OCI-LY7 (cell line): Measurements from ENCODE around the gene GABARAPL1. TPM values are rescaled to one million over a fixed set of nuclear protein-coding genes. Genes with fewer than 3 reads are reported as not detected.
A peak's percentile ranks its signal among the peaks of the same experiment; 100 is the strongest.

Experiments
- BruUV-seq: library from RNA; stranded (reverse); fragments of 400-500 nt; replicated peaks from 2 replicates; lab custom pipeline; 2021; lab: Mats Ljungman, UMichigan
- CTCF ChIA-PET: fragments of 300-600 bp; sonication (Branson Sonifier 250); formaldehyde crosslinking; loops from one replicate; lab custom pipeline; 2022; ENCODE audit warnings: antibody characterized with exemption; ENCODE audit not compliant: unreplicated experiment; lab: Charles Lee
- POLR2A ChIA-PET: fragments of 300-600 bp; sonication (Branson Sonifier 250); formaldehyde crosslinking; loops from one replicate; lab custom pipeline; 2022; ENCODE audit warnings: antibody characterized with exemption; lab: Charles Lee
- DNase-seq: peaks from one replicate; pipeline ENCODE4 v3.0.0-alpha.2; 2015; ENCODE audit warnings: low spot score
- H2AFZ ChIP-seq: fragments of 200-600 bp; sonication (generic), shearing (Covaris generic); 2 replicates; pipeline ENCODE4 v1.6.1; 2014; ENCODE audit warnings: mild to moderate bottlenecking, antibody characterized with exemption, low read length, moderate library complexity
- H3K27ac ChIP-seq: fragments of 200-600 bp; sonication (generic); 2 replicates; pipeline ENCODE4 v1.5.1; 2014; ENCODE audit warnings: mixed run types, low read depth, mild to moderate bottlenecking, moderate library complexity, low read length, inconsistent platforms; ENCODE audit not compliant: poor library complexity, severe bottlenecking
- H3K36me3 ChIP-seq: fragments of 200-600 bp; sonication (generic); 2 replicates; pipeline ENCODE4 v1.6.1; 2014; ENCODE audit warnings: mild to moderate bottlenecking, antibody characterized with exemption, low read length, moderate library complexity, mixed read lengths; ENCODE audit not compliant: insufficient read depth
- H3K4me1 ChIP-seq: fragments of 200-600 bp; sonication (generic); 2 replicates; pipeline ENCODE4 v1.5.1; 2014; ENCODE audit warnings: mild to moderate bottlenecking, low read length; ENCODE audit not compliant: insufficient read depth, poor library complexity, severe bottlenecking
- H3K4me2 ChIP-seq: fragments of 200-600 bp; sonication (generic); 2 replicates; pipeline ENCODE4 v1.6.1; 2014; ENCODE audit warnings: mild to moderate bottlenecking, low read length
- H3K4me3 ChIP-seq: fragments of 200-600 bp; sonication (generic); 2 replicates; pipeline ENCODE4 v1.5.1; 2014; ENCODE audit warnings: mild to moderate bottlenecking, low read depth, low read length; ENCODE audit not compliant: poor library complexity, severe bottlenecking
- H3K79me2 ChIP-seq: fragments of 200-600 bp; sonication (generic); 2 replicates; pipeline ENCODE4 v1.6.1; 2016; ENCODE audit warnings: low read depth, mild to moderate bottlenecking, low read length, moderate library complexity, mixed read lengths; ENCODE audit not compliant: insufficient read depth
- H3K9me2 ChIP-seq: fragments of 200-600 bp; sonication (generic); 2 replicates; pipeline ENCODE4 v1.6.1; 2016; ENCODE audit warnings: mild to moderate bottlenecking, low read length, mixed read lengths; ENCODE audit not compliant: insufficient read depth
- H3K9me3 ChIP-seq: fragments of 200-600 bp; sonication (generic); 2 replicates; pipeline ENCODE4 v1.6.1; 2014; ENCODE audit warnings: mild to moderate bottlenecking, mixed run types, low read length, mixed read lengths
- H4K20me1 ChIP-seq: fragments of 200-600 bp; sonication (generic); 2 replicates; pipeline ENCODE4 v1.6.1; 2014; ENCODE audit warnings: mild to moderate bottlenecking, antibody characterized with exemption, low read length, moderate library complexity, mixed read lengths; ENCODE audit not compliant: insufficient read depth
- EZH2phosphoT487 ChIP-seq: fragments of 200-600 bp; sonication (generic); IDR thresholded peaks from 2 replicates; pipeline ENCODE4 v1.6.1; 2018; ENCODE audit warnings: low read depth, borderline replicate concordance, mild to moderate bottlenecking, mixed run types, antibody characterized with exemption, low read length, moderate library complexity, mixed read lengths
- intact Hi-C: fragments of 100-400 bp; cut with micrococcal nuclease; formaldehyde crosslinking; loops from one replicate; pipeline ENCODE4 v1.10.0; 2022; ENCODE audit not compliant: unreplicated experiment
- total RNA-seq, 2 experiments: library from RNA; depleted of rRNA in 1 of 2; stranded (reverse); fragments of >200 nt in 1 of 2; shearing (Covaris generic) in 1 of 2; gene quantifications; 2 replicates each; pipeline ENCODE4 v1.2.3, GENCODE V29; 2014 to 2022
- TF ChIP-seq, protein P1 (sequence below): fragments of 200-600 bp; sonication (generic); conservative IDR thresholded peaks from 2 replicates; pipeline ENCODE4 v1.5.1; 2014; ENCODE audit warnings: mild to moderate bottlenecking, antibody characterized with exemption, low read length, moderate library complexity, mixed read lengths

GABARAPL1 gene
- total RNA-seq, 2 experiments from 2014 or later: 34.2 to 52.4 TPM

DNA sequence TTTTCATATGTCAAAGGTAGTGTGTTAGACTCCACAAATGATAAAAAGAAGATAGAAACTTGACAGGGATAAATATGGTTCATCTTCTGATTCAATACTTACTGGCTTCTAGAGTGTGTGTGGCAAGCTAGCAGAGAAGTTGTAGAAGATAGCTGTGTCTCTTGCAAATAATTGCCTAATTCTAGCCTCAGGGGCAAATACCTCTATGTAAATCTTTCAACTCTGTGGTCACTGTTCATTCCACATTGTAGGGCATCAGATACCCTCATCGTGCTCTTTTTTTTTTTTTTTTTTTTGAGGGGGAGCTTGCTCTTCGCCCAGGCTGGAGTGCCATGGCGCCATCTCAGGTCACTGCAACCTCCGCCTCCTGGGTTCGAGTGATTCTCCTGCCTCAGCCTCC, 42.5 kb upstream of the GABARAPL1 start:
- Histone ChIP-seq H3K9me3 (peaks cover 4% of the 10 kb centered on the region; the same call in 1 of the 2 replicates), H3K4me3 (no peak overlapping the region), H3K27ac (no peak overlapping the region), H3K4me2 (no peak overlapping the region), H3K36me3 (no peaks in the 10 kb centered on the region), H4K20me1 (no peaks in the 10 kb centered on the region), H3K79me2 (no peaks in the 10 kb centered on the region), H2AFZ (peak overlapping the region; percentile 34; the same call in 1 of the 2 replicates), H3K4me1 (peaks cover 7% of the 10 kb centered on the region), H3K9me2 (no peaks in the 10 kb centered on the region)
- DNase-seq: no peak
- intact Hi-C loops: no loop called here
- TF ChIP-seq, protein P1, sequence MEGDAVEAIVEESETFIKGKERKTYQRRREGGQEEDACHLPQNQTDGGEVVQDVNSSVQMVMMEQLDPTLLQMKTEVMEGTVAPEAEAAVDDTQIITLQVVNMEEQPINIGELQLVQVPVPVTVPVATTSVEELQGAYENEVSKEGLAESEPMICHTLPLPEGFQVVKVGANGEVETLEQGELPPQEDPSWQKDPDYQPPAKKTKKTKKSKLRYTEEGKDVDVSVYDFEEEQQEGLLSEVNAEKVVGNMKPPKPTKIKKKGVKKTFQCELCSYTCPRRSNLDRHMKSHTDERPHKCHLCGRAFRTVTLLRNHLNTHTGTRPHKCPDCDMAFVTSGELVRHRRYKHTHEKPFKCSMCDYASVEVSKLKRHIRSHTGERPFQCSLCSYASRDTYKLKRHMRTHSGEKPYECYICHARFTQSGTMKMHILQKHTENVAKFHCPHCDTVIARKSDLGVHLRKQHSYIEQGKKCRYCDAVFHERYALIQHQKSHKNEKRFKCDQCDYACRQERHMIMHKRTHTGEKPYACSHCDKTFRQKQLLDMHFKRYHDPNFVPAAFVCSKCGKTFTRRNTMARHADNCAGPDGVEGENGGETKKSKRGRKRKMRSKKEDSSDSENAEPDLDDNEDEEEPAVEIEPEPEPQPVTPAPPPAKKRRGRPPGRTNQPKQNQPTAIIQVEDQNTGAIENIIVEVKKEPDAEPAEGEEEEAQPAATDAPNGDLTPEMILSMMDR: no peak
- no peak for TF ChIP-seq EZH2phosphoT487
- POLR2A ChIA-PET: interaction anchor here (0.6 to 1.9 kb wide), 12 partner anchors 9 to 500 kb away, joined by 3 to 8 read pairs (median 3); partner anchors contain the start of gene GABARAPL1
- no TSS peak for BruUV-seq
- CTCF ChIA-PET: interaction anchor here (1.0 kb wide), 2 partner anchors 11 to 44 kb away, joined by 4 read pairs; no protein-coding TSS in a partner anchor

DNA sequence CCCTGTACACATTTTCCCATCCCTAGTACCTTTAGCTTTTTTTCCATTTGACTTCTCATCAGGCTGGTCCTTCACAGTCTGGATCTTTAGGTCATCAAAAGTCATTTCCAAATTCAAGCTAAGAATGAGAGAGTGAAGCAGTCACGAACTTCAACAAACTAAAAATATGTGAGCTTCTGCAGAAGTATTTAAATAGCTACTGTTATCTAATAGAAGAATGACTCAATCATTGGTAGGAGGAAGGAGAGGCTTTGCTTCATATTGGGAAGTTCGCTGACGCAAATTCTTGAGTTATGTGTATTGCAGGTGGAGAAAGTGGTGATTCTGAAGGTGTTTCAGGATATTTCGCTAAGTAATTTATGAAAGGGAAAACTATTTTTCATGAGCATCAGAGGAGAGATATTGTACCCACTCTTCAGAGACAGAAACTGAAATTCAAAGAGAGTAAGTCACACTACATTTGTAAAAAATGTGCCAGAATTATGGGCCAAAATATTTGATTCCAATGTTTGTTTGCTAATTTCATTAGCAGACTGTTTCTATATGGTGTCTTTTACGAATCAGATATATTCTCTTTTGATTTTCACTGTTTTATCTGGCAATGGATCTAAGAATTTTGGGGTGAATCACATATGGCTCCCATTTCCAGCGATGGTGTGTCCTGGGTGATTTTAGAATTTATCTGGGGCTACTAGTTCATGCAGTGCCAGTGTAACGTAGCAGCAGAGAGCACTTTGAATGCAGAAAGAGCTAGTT, 40.5 kb upstream of the GABARAPL1 start, which contains the start of gene OLR1:
OLR1 (minus strand) TSS at position 160 of the 756 bp plus-strand sequence; CDS start at position 105, 55 bp downstream.
- Histone ChIP-seq H3K79me2 (no peaks in the 10 kb centered on the region), H3K36me3 (no peaks in the 10 kb centered on the region), H3K27ac (no peak within 1 kb of the TSS), H2AFZ (peak within 1 kb of the TSS; percentile 15; the same call in 1 of the 2 replicates), H3K4me1 (peaks cover 7% of the 10 kb centered on the region), H3K4me3 (no peak within 1 kb of the TSS), H3K9me3 (peaks cover 4% of the 10 kb centered on the region; the same call in 1 of the 2 replicates), H4K20me1 (no peaks in the 10 kb centered on the region), H3K9me2 (no peaks in the 10 kb centered on the region), H3K4me2 (no peak within 1 kb of the TSS)
- CTCF ChIA-PET: no interaction called here
- DNase-seq: no peak
- intact Hi-C loops: no loop called here
- no TSS peak for BruUV-seq
- POLR2A ChIA-PET: interaction anchor here (0.7 to 1.9 kb wide), 9 partner anchors 9 to 69 kb away, joined by 3 to 15 read pairs (median 3); partner anchors contain the start of gene GABARAPL1
- TF ChIP-seq EZH2phosphoT487: no peak
- TF ChIP-seq, protein P1: no peak
